GM23338 (cell line): ENCODE results near the gene GGA1.

Experiments used
- CREB1 ChIP-seq: fragments of 250-450 bp; sonication (Bioruptor Pico); IDR thresholded peaks from 2 replicates; pipeline ENCODE4 v1.5.0; 2020; ENCODE audit warnings: low read depth, mild to moderate bottlenecking, moderate library complexity
- ETS1 ChIP-seq: IDR thresholded peaks from 2 replicates; pipeline ENCODE4 v1.6.1; 2016; ENCODE audit warnings: antibody characterized with exemption
- EZH2 ChIP-seq: fragments of 200-600 bp; sonication (generic); IDR thresholded peaks from one replicate; pipeline ENCODE4 v1.8.0; 2017; ENCODE audit warnings: antibody characterized with exemption, mild to moderate bottlenecking, low read depth; ENCODE audit not compliant: unreplicated experiment
- EZH2phosphoT487 ChIP-seq: fragments of 200-600 bp; sonication (generic); IDR thresholded peaks from one replicate; pipeline ENCODE4 v1.8.1; 2018; ENCODE audit warnings: antibody characterized with exemption; ENCODE audit not compliant: unreplicated experiment
- JUNB ChIP-seq: IDR thresholded peaks from one replicate; pipeline ENCODE4 v1.6.1; 2016; ENCODE audit warnings: antibody characterized with exemption; ENCODE audit not compliant: unreplicated experiment
- NANOG ChIP-seq: IDR thresholded peaks from 2 replicates; pipeline ENCODE4 v1.6.1; 2016; ENCODE audit warnings: antibody characterized with exemption, borderline replicate concordance
- POLR2AphosphoS5 ChIP-seq: IDR thresholded peaks from 2 replicates; pipeline ENCODE4 v1.6.1; 2016; ENCODE audit warnings: antibody characterized with exemption, low read depth
- REST ChIP-seq: IDR thresholded peaks from one replicate; pipeline ENCODE4 v1.6.1; 2018; ENCODE audit warnings: antibody characterized with exemption; ENCODE audit not compliant: unreplicated experiment
- ZNF114 ChIP-seq: fragments of 250-450 bp; sonication (Bioruptor Pico); IDR thresholded peaks from 2 replicates; pipeline ENCODE4 v1.5.0; 2020; ENCODE audit warnings: mild to moderate bottlenecking, moderate library complexity
- ZNF331 ChIP-seq: fragments of 250-450 bp; sonication (Bioruptor Pico); IDR thresholded peaks from 2 replicates; pipeline ENCODE4 v1.5.0; 2020; ENCODE audit warnings: low read depth, mild to moderate bottlenecking, moderate library complexity
- TF ChIP-seq, protein P1 (sequence below), 2 experiments: fragments of 200-600 bp in 1 of 2; sonication (generic) in 1 of 2; conservative IDR thresholded peaks; 2 replicates each; pipeline versions ENCODE4 v1.5.1 to v1.6.1; 2016 to 2017; ENCODE audit warnings: antibody characterized with exemption in 2 of 2, low read depth in 2 of 2, mild to moderate bottlenecking in 2 of 2, moderate library complexity in 1 of 2
- TF ChIP-seq, protein P2 (sequence below): fragments of 250-450 bp; sonication (Bioruptor Pico); IDR thresholded peaks from 2 replicates; pipeline ENCODE4 v1.5.0; 2020; ENCODE audit warnings: mild to moderate bottlenecking, moderate library complexity

DNA sequence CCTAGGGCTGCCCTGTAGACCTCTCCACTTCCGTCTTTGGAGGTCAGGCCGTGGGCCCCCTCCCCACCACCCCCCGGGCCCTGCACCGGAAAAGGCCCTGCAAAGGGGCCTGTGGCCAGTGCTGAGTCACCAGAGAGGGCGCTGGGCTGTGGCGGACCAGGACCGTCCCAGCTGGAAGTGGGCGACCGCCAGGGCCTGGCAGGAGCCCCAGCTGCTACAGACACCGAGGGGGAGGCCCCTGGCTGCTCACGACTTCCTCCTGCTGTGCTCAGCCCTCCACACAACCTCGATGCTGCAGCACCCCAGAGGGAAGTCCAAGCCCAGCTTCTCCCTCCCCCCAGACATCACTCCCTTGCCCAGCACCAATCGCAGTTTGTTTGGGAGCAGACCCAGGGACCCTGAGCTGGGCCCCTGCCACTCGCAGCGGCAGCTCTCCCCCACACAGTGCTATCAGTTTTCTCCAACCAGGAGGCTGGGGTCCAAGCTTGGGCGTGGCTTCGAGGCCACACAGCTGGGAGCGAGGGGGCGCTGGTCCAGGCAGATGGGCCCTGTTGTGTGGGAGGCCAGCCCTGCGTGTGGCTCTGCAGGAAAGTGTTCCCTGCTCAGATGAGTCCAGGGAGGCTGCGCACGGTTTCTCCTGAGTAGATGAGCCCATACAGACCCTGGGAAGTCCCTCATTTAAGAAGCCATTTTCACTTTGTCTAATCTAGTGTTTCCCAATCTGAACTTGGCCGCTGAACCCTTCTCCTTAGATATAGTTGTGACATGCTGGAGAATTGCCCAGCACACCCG, 25.2 kb downstream of the GGA1 start:
- TF ChIP-seq, protein P1, sequence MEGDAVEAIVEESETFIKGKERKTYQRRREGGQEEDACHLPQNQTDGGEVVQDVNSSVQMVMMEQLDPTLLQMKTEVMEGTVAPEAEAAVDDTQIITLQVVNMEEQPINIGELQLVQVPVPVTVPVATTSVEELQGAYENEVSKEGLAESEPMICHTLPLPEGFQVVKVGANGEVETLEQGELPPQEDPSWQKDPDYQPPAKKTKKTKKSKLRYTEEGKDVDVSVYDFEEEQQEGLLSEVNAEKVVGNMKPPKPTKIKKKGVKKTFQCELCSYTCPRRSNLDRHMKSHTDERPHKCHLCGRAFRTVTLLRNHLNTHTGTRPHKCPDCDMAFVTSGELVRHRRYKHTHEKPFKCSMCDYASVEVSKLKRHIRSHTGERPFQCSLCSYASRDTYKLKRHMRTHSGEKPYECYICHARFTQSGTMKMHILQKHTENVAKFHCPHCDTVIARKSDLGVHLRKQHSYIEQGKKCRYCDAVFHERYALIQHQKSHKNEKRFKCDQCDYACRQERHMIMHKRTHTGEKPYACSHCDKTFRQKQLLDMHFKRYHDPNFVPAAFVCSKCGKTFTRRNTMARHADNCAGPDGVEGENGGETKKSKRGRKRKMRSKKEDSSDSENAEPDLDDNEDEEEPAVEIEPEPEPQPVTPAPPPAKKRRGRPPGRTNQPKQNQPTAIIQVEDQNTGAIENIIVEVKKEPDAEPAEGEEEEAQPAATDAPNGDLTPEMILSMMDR (conservative IDR thresholded peaks at IDR 0.05; ENCODE audit: low read depth in 2 of 2): peak; percentile 3 to 55; a peak in 2 of 4 replicates
- TF ChIP-seq POLR2AphosphoS5 (peak; percentile 55), EZH2 (no peak), NANOG (no peak), EZH2phosphoT487 (no peak), REST (no peak), ZNF331 (CRISPR knock-in tag) (no peak), CREB1 (0 out of 2 replicates have a peak, but pooled peaks have one; percentile 13), JUNB (no peak), ETS1 (0 out of 2 replicates have a peak, but pooled peaks have one; percentile 38), ZNF114 (CRISPR knock-in tag) (no peak)
- TF ChIP-seq, protein P2, sequence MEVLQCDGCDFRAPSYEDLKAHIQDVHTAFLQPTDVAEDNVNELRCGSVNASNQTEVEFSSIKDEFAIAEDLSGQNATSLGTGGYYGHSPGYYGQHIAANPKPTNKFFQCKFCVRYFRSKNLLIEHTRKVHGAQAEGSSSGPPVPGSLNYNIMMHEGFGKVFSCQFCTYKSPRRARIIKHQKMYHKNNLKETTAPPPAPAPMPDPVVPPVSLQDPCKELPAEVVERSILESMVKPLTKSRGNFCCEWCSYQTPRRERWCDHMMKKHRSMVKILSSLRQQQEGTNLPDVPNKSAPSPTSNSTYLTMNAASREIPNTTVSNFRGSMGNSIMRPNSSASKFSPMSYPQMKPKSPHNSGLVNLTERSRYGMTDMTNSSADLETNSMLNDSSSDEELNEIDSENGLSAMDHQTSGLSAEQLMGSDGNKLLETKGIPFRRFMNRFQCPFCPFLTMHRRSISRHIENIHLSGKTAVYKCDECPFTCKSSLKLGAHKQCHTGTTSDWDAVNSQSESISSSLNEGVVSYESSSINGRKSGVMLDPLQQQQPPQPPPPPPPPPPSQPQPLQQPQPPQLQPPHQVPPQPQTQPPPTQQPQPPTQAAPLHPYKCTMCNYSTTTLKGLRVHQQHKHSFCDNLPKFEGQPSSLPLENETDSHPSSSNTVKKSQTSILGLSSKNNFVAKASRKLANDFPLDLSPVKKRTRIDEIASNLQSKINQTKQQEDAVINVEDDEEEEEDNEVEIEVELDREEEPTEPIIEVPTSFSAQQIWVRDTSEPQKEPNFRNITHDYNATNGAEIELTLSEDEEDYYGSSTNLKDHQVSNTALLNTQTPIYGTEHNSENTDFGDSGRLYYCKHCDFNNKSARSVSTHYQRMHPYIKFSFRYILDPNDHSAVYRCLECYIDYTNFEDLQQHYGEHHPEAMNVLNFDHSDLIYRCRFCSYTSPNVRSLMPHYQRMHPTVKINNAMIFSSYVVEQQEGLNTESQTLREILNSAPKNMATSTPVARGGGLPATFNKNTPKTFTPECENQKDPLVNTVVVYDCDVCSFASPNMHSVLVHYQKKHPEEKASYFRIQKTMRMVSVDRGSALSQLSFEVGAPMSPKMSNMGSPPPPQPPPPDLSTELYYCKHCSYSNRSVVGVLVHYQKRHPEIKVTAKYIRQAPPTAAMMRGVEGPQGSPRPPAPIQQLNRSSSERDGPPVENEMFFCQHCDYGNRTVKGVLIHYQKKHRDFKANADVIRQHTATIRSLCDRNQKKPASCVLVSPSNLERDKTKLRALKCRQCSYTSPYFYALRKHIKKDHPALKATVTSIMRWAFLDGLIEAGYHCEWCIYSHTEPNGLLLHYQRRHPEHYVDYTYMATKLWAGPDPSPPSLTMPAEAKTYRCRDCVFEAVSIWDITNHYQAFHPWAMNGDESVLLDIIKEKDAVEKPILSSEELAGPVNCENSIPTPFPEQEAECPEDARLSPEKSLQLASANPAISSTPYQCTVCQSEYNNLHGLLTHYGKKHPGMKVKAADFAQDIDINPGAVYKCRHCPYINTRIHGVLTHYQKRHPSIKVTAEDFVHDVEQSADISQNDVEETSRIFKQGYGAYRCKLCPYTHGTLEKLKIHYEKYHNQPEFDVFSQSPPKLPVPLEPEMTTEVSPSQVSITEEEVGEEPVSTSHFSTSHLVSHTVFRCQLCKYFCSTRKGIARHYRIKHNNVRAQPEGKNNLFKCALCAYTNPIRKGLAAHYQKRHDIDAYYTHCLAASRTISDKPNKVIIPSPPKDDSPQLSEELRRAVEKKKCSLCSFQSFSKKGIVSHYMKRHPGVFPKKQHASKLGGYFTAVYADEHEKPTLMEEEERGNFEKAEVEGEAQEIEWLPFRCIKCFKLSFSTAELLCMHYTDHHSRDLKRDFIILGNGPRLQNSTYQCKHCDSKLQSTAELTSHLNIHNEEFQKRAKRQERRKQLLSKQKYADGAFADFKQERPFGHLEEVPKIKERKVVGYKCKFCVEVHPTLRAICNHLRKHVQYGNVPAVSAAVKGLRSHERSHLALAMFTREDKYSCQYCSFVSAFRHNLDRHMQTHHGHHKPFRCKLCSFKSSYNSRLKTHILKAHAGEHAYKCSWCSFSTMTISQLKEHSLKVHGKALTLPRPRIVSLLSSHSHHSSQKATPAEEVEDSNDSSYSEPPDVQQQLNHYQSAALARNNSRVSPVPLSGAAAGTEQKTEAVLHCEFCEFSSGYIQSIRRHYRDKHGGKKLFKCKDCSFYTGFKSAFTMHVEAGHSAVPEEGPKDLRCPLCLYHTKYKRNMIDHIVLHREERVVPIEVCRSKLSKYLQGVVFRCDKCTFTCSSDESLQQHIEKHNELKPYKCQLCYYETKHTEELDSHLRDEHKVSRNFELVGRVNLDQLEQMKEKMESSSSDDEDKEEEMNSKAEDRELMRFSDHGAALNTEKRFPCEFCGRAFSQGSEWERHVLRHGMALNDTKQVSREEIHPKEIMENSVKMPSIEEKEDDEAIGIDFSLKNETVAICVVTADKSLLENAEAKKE (CRISPR knock-in tag): no peak
